Loucy (cell line): ENCODE results near the gene CTDSPL.

Experiments used
- H2AFZ ChIP-seq: fragments of 200-600 bp; sonication (generic); 2 replicates; pipeline ENCODE4 v1.6.0; 2016; ENCODE audit warnings: antibody characterized with exemption, mild to moderate bottlenecking, low read length, moderate library complexity
- H3F3A ChIP-seq: fragments of 200-600 bp; 2 replicates; pipeline ENCODE4 v1.6.0; 2016; ENCODE audit warnings: antibody characterized with exemption, low read depth, mild to moderate bottlenecking
- H3K27me3 ChIP-seq: fragments of 200-600 bp; sonication (generic); 2 replicates; pipeline ENCODE4 v1.6.1; 2014; ENCODE audit warnings: low read length, mild to moderate bottlenecking; ENCODE audit not compliant: insufficient read depth, poor library complexity, severe bottlenecking
- H3K36me3 ChIP-seq: fragments of 200-600 bp; sonication (generic); 2 replicates; pipeline ENCODE4 v1.6.1; 2016; ENCODE audit warnings: low read length; ENCODE audit not compliant: insufficient read depth
- H3K4me1 ChIP-seq: fragments of 200-600 bp; sonication (generic); 2 replicates; pipeline ENCODE4 v1.5.1; 2014; ENCODE audit warnings: low read length, mild to moderate bottlenecking; ENCODE audit not compliant: insufficient read depth, poor library complexity, severe bottlenecking
- H3K4me2 ChIP-seq: fragments of 200-600 bp; sonication (generic); 2 replicates; pipeline ENCODE4 v1.6.0; 2014; ENCODE audit warnings: antibody characterized with exemption, low read length, low read depth, mild to moderate bottlenecking; ENCODE audit not compliant: poor library complexity, severe bottlenecking
- H3K4me3 ChIP-seq: fragments of 200-600 bp; sonication (generic); 2 replicates; pipeline ENCODE4 v1.5.1; 2014; ENCODE audit warnings: low read length, mild to moderate bottlenecking, mixed read lengths; ENCODE audit not compliant: poor library complexity, severe bottlenecking
- H3K79me2 ChIP-seq: fragments of 200-600 bp; sonication (generic); 2 replicates; pipeline ENCODE4 v1.6.1; 2014; ENCODE audit warnings: low read length; ENCODE audit not compliant: insufficient read depth
- H3K9ac ChIP-seq: fragments of 200-600 bp; sonication (generic); 2 replicates; pipeline ENCODE4 v1.6.0; 2014; ENCODE audit warnings: mild to moderate bottlenecking, low read depth, low read length, moderate library complexity; ENCODE audit not compliant: poor library complexity, severe bottlenecking
- H3K9me2 ChIP-seq: fragments of 200-600 bp; sonication (generic); replicated peaks from 2 replicates; pipeline ENCODE4 v1.6.1; 2016; ENCODE audit warnings: low read depth, low read length, mixed read lengths
- H3K9me3 ChIP-seq: fragments of 200-600 bp; sonication (generic); 2 replicates; pipeline ENCODE4 v1.6.1; 2014; ENCODE audit warnings: mild to moderate bottlenecking, antibody characterized with exemption, low read length, low read depth; ENCODE audit not compliant: insufficient read depth
- H4K20me1 ChIP-seq: fragments of 200-600 bp; sonication (generic); 2 replicates; pipeline ENCODE4 v1.6.0; 2014; ENCODE audit warnings: antibody characterized with exemption, low read length, mild to moderate bottlenecking; ENCODE audit not compliant: insufficient read depth, poor library complexity, severe bottlenecking
- CTCF ChIP-seq: fragments of 200-600 bp; sonication (generic); conservative IDR thresholded peaks from 2 replicates; pipeline ENCODE4 v1.5.1; 2014; ENCODE audit warnings: mild to moderate bottlenecking, antibody characterized with exemption, low read length
- EZH2phosphoT487 ChIP-seq: fragments of 200-600 bp; IDR thresholded peaks from 2 replicates; pipeline ENCODE4 v1.6.1; 2018; ENCODE audit warnings: antibody characterized with exemption, mild to moderate bottlenecking, moderate library complexity, borderline replicate concordance

CTDSPL gene

GRCh38 chr3:37997342-37997741 is 135.7 kb downstream of the CTDSPL start:
- Histone ChIP-seq H3K4me1 (peaks cover 21% of the 10 kb centered on the region), H3K9me3 (no peaks in the 10 kb centered on the region), H3K79me2 (peaks cover 17% of the 10 kb centered on the region), H3F3A (no peaks in the 10 kb centered on the region), H4K20me1 (no peaks in the 10 kb centered on the region), H3K9me2 (no peaks in the 10 kb centered on the region), H3K4me2 (no peak overlapping the region), H3K36me3 (peaks cover 15% of the 10 kb centered on the region; the same call in 1 of the 2 replicates), H3K9ac (no peak overlapping the region), H3K4me3 (no peak overlapping the region), H3K27me3 (no peaks in the 10 kb centered on the region), H2AFZ (no peak overlapping the region)
- TF ChIP-seq EZH2phosphoT487 (no peak), CTCF (no peak)

- Histone ChIP-seq H4K20me1 (no peaks in the 10 kb centered on the region), H3K9me2 (no peaks in the 10 kb centered on the region), H3K4me1 (peaks cover 21% of the 10 kb centered on the region), H3K4me2 (no peak overlapping the region), H3F3A (no peaks in the 10 kb centered on the region), H3K36me3 (peaks cover 15% of the 10 kb centered on the region; the same call in 1 of the 2 replicates), H3K9ac (no peak overlapping the region), H3K9me3 (no peaks in the 10 kb centered on the region), H2AFZ (no peak overlapping the region), H3K4me3 (no peak overlapping the region), H3K27me3 (no peaks in the 10 kb centered on the region), H3K79me2 (peaks cover 17% of the 10 kb centered on the region)
- TF ChIP-seq CTCF, result no peak
- no peak for TF ChIP-seq EZH2phosphoT487
Measured at GRCh38 chr3:37997791-37998370, 136.2 kb downstream of the CTDSPL start.

- Histone ChIP-seq H3K4me2 (no peak overlapping the region), H3K9me3 (no peaks in the 10 kb centered on the region), H2AFZ (no peak overlapping the region), H3K9ac (no peak overlapping the region), H3K79me2 (peaks cover 11% of the 10 kb centered on the region), H3K4me3 (no peak overlapping the region), H3K27me3 (no peaks in the 10 kb centered on the region), H3K36me3 (peaks cover 15% of the 10 kb centered on the region; the same call in 1 of the 2 replicates), H3K4me1 (peaks cover 10% of the 10 kb centered on the region), H3F3A (no peaks in the 10 kb centered on the region), H4K20me1 (no peaks in the 10 kb centered on the region), H3K9me2 (no peaks in the 10 kb centered on the region)
- TF ChIP-seq CTCF, result no peak
- no peak for TF ChIP-seq EZH2phosphoT487
Measured at GRCh38 chr3:37999836-38000235, 138.2 kb downstream of the CTDSPL start.
